Nephron (organoid): ENCODE data around the gene DGKH.

ENCODE experiments used
- H3K27ac Mint-ChIP-seq, 3 experiments: 2 replicates each; pipeline ENCODE4 v1.8.0; 2020; ENCODE audit warnings: mixed read lengths in 3 of 3, mild to moderate bottlenecking in 2 of 3, moderate library complexity in 1 of 3
- H3K27me3 Mint-ChIP-seq: 2 replicates; pipeline ENCODE4 v1.8.0; 2021; ENCODE audit warnings: low read depth, mild to moderate bottlenecking, moderate library complexity, mixed read lengths
- H3K36me3 Mint-ChIP-seq: 2 replicates; pipeline ENCODE4 v1.8.0; 2020; ENCODE audit warnings: low read depth, mixed read lengths
- H3K4me1 Mint-ChIP-seq: 2 replicates; pipeline ENCODE4 v1.8.0; 2020; ENCODE audit warnings: mixed read lengths
- H3K4me3 Mint-ChIP-seq, 3 experiments: 2 replicates each; pipeline ENCODE4 v1.8.0; 2020; ENCODE audit warnings: mild to moderate bottlenecking in 3 of 3, mixed read lengths in 3 of 3, moderate library complexity in 2 of 3
- H3K9me3 Mint-ChIP-seq: 2 replicates; pipeline ENCODE4 v1.8.0; 2020; ENCODE audit warnings: mixed read lengths
- CTCF ChIP-seq, 3 experiments: fragments of 200-600 bp; sonication (generic); IDR thresholded peaks; one replicate each; pipeline ENCODE4 v1.5.0; 2021; ENCODE audit warnings: antibody characterized with exemption in 3 of 3; ENCODE audit not compliant: unreplicated experiment in 3 of 3

The DGKH gene

DNA sequence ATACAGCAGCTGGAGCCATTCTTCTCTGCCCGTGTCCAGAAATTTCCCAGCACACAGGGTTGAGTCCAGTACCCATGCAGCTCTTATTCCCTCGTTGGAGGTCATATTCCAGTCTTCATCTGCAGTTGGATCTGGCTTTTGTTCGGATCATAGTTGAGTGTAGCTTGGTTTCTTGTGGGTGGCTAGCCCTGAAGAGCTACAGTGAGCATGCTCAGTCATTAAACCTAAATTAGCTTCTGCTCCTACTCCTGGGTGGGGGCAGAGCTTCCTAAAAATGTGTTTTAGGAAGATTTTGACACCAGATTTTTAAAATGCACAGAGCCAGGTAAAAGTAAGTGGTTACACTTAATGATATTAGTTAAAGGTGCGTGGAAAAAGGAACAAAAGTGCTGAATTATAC is 64.4 kb downstream of the DGKH start:
- H3K4me1 Mint-ChIP-seq = peaks cover 21% of the 10 kb centered on the region
- H3K36me3 Mint-ChIP-seq = no peaks in the 10 kb centered on the region
- H3K4me3 Mint-ChIP-seq = no peak overlapping the region
- TF ChIP-seq CTCF (IDR thresholded peaks at IDR 0.05; ENCODE audit: unreplicated experiment in 3 of 3) = no peak
- no peak overlapping the region for H3K27ac Mint-ChIP-seq
- H3K27me3 Mint-ChIP-seq = no peaks in the 10 kb centered on the region
- H3K9me3 Mint-ChIP-seq = no peaks in the 10 kb centered on the region

DNA sequence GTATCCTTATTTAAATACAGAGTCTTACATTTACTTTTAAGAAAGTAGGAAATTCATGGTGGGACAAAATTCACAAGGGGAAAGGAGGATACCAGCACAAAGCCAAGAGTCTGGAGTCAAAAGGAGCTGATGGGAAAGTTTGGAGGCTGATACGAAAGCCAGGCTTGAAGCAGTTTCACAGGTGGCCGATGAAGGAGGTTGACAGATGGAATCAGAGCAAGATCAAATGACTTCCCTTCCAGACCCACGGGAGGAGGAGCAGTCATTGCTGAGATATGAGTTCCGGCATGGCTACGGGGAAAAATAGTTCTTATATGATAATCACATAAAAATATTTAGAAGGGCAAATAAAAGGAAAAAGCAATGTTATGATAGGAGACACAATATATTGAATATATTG is 65.0 kb downstream of the DGKH start:
- Mint-ChIP-seq H3K36me3 (peaks cover 4% of the 10 kb centered on the region), H3K9me3 (no peaks in the 10 kb centered on the region), H3K27me3 (no peaks in the 10 kb centered on the region), H3K4me3 (no peak overlapping the region), H3K27ac (peak overlapping the region; percentile 10 to 56 (median 25)), H3K4me1 (peaks cover 21% of the 10 kb centered on the region)
- TF ChIP-seq CTCF (IDR thresholded peaks at IDR 0.05; ENCODE audit: unreplicated experiment in 3 of 3) = no peak

DNA sequence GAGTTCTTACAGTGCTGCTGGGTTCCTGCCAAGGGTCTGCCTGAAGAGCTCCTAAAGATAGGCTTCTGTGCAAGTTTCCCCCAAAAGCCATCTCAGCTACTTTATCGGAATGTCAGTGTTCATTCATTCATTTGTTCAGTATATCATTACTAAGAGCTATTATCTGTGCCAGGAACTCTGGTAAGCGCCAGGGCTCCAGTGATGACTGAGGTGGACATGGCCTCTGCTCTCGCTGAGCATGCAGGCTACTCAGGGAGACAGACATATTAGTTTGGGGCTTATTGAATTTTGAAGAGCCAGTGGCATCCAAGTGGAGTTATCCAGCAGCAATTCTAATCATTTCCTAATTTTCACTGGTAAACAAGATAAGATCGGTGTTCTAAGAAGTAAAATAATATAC is 65.8 kb downstream of the DGKH start:
- Mint-ChIP-seq H3K36me3 (peaks cover 5% of the 10 kb centered on the region), H3K27me3 (no peaks in the 10 kb centered on the region), H3K27ac (no peak overlapping the region), H3K4me3 (no peak overlapping the region), H3K9me3 (no peaks in the 10 kb centered on the region), H3K4me1 (peaks cover 21% of the 10 kb centered on the region)
- TF ChIP-seq CTCF (IDR thresholded peaks at IDR 0.05; ENCODE audit: unreplicated experiment in 3 of 3) = no peak

DNA sequence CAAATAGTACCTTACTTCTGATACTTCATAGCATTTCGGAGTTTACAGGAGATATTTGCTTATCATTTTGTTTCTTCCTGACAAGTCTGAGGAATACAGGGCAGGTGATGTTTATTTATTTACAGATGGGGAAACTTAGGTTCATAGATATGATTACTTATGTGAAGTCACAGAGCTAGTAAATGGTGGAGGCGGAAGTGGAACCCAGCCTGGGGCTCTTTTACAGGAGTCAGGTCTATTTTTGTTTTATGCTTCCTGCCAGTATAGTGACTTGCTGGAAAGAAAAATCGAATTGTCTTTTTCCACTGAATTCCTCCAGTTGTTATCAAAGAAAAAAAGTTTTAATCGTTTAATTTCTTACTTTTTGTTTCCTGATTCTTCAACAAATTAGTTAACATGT is 66.5 kb downstream of the DGKH start:
- H3K4me1 Mint-ChIP-seq = peaks cover 21% of the 10 kb centered on the region
- no peaks in the 10 kb centered on the region for H3K27me3 Mint-ChIP-seq
- no peaks in the 10 kb centered on the region for H3K9me3 Mint-ChIP-seq
- TF ChIP-seq CTCF (IDR thresholded peaks at IDR 0.05; ENCODE audit: unreplicated experiment in 3 of 3) = no peak
- peaks cover 5% of the 10 kb centered on the region for H3K36me3 Mint-ChIP-seq
- no peak overlapping the region for H3K27ac Mint-ChIP-seq
- H3K4me3 Mint-ChIP-seq = no peak overlapping the region

- Mint-ChIP-seq H3K27ac (no peak overlapping the region), H3K4me3 (no peak overlapping the region)
Measured at GRCh38 chr13:42116225-42116624, 67.8 kb downstream of the DGKH start.

More at GRCh38 chr13:42116225-42116624, 67.8 kb downstream of the DGKH start:
- Mint-ChIP-seq H3K27me3 (no peaks in the 10 kb centered on the region), H3K9me3 (no peaks in the 10 kb centered on the region), H3K4me1 (peaks cover 14% of the 10 kb centered on the region), H3K36me3 (peaks cover 5% of the 10 kb centered on the region)
- no peak for TF ChIP-seq CTCF (IDR thresholded peaks at IDR 0.05; ENCODE audit: unreplicated experiment in 3 of 3)
